Left ventricle myocardium superior (tissue), 1 donor: Measurements from ENCODE around the gene MAP4K4. TPM values are rescaled to one million over a fixed set of nuclear protein-coding genes. Genes with fewer than 3 reads are reported as not detected.
A peak's percentile ranks its signal among the peaks of the same experiment; 100 is the strongest.

Experiments
- ATAC-seq: fragments of 200-7000 bp; cut with Tn5 transposase; one replicate; pipeline ENCODE4 v1.9.1; 2020; ENCODE audit warnings: mild to moderate bottlenecking, moderate library complexity
- DNase-seq: peaks from one replicate; pipeline ENCODE4 v3.0.0-alpha.2; 2020
- intact Hi-C: fragments of 100-400 bp; cut with micrococcal nuclease; formaldehyde crosslinking; loops from one replicate; pipeline ENCODE4 v1.11.0; 2022
- total RNA-seq: library from RNA; stranded (reverse); fragmentation: NEBNext Ultra II Directional; extraction: Animal tissue kit (Norgen Biotek cat#: 25700); gene quantifications from one replicate; pipeline ENCODE4 v1.2.1, GENCODE V29; 2021
- donor health status: DM: no; HTN: yes; CAD: no; lungs with severe emphysema.

The MAP4K4 gene
- total RNA-seq, 1 donor from 2014 or later = 99.5 TPM

DNA sequence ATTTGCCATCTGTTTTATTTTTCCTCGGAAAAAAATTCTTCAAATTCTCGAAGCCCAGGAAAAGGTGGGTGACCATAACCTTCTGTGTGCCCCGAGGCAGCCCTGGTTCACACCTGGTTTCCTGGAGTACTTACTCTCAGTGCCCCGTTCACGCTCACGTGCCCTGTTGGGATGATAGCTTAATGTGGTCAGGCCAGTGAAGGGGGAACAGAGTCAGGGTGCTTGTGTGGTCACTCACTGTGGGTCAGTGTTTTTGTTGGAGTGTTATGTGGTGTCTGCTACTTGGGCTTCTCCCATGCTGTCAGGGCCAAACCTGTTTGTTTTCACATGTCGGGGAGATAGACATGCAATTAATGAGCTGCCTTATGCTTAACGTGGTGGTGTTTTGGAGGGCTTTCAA, 78.1 kb downstream of the MAP4K4 start:
- intact Hi-C loops = no loop called here
- DNase-seq = no peak
- no peak for ATAC-seq

GRCh38 chr2:101776172-101777043, 78.9 kb downstream of the MAP4K4 start:
- intact Hi-C loops = no loop called here
- DNase-seq = no peak
- peak; percentile 58 for ATAC-seq

DNA sequence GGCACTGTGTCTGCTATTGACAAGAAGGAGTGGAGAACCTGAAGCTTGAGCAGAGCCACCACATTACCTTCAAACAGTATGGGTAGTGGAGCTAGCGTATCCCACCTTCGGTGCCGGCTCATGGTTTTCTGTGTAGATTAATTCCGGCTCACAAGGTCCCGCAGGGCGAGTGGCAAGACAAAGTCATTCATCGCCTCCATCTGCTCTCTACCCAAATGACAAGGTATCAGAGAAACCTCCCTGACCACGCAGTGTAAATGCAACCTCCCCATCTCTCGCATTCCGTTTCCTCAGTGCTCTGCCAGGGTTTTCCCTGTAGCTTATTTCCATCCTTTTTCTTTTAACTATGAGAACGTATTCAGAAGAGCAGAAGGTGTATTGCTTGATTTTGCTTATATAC, 79.8 kb downstream of the MAP4K4 start:
- DNase-seq (no peak), ATAC-seq (no peak)
- intact Hi-C loops = no loop called here

DNA sequence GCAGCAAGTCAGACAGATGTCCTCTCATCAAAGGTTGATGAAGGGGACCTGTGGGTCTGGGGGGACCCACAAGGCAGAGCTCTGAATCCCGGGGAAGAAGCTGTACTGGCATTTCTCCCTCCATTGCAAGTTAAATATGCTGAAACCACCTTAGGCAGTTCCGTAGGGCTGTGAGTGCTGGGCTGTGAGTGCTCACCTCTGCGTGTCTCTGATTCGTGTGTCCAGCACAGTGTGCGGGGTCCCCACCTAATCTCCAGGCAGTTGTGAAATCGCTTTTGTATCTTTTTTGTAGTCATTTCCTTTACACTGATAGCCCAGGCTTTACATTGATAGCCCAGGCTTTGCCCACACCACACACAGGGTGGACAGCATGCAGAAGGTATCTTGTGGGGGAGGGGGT, 80.6 kb downstream of the MAP4K4 start:
- DNase-seq = no peak
- ATAC-seq = no peak
- intact Hi-C loops = no loop called here

- intact Hi-C loops = no loop called here
- no peak for ATAC-seq
- no peak for DNase-seq
Observed at GRCh38 chr2:101779190-101779589, 81.7 kb downstream of the MAP4K4 start.

DNA sequence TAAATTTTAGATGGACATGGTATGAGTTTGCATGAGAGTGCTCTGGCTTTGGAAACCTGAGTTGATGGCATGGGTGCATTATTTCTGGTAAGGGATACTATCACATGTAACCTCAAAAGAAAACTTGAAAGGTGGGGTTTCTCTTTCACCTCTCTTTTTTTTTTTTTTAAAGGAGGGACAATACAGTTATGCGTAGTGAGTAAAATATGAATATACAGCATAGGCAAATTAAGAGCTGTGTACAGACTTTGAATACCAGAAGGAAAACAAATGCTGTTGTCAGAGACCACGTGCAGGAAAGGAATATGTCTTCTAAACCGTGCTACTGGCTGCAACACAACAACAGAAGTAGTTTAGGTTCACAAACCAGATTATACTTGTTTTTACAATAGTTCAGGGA, 82.1 kb downstream of the MAP4K4 start:
- intact Hi-C loops = no loop called here
- ATAC-seq (no peak), DNase-seq (no peak)

GRCh38 chr2:101781326-101781725, 83.8 kb downstream of the MAP4K4 start:
- intact Hi-C loops = no loop called here
- ATAC-seq (no peak), DNase-seq (no peak)

GRCh38 chr2:101781791-101782426, 84.4 kb downstream of the MAP4K4 start:
- ATAC-seq = no peak
- intact Hi-C loops = no loop called here
- no peak for DNase-seq

- DNase-seq (no peak), ATAC-seq (no peak)
- intact Hi-C loops = no loop called here
Observed at GRCh38 chr2:101782427-101782792, 84.9 kb downstream of the MAP4K4 start.

DNA sequence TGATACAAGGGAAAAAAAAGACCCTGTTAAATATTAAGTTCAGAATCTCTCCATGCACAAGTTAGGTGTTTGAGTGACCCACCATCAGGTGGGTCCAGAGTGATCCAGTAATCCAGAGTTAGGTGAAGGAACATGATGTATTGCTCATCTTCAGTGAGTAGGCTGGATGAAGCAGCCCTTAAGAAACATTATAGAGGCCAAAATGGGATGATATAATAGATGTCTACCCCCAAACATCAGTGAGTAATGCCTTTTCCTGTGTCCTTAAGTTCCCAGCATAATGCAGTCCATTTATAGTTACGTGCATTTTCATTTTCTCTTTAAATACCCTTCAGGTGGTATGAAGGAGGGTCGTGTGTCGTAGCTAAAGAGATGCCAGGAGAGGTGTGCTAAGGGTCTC, 89.6 kb downstream of the MAP4K4 start:
- DNase-seq = no peak
- intact Hi-C loops = no loop called here
- ATAC-seq = no peak

GRCh38 chr2:101788565-101788964, 91.1 kb downstream of the MAP4K4 start:
- intact Hi-C loops = no loop called here
- DNase-seq = no peak
- no peak for ATAC-seq

DNA sequence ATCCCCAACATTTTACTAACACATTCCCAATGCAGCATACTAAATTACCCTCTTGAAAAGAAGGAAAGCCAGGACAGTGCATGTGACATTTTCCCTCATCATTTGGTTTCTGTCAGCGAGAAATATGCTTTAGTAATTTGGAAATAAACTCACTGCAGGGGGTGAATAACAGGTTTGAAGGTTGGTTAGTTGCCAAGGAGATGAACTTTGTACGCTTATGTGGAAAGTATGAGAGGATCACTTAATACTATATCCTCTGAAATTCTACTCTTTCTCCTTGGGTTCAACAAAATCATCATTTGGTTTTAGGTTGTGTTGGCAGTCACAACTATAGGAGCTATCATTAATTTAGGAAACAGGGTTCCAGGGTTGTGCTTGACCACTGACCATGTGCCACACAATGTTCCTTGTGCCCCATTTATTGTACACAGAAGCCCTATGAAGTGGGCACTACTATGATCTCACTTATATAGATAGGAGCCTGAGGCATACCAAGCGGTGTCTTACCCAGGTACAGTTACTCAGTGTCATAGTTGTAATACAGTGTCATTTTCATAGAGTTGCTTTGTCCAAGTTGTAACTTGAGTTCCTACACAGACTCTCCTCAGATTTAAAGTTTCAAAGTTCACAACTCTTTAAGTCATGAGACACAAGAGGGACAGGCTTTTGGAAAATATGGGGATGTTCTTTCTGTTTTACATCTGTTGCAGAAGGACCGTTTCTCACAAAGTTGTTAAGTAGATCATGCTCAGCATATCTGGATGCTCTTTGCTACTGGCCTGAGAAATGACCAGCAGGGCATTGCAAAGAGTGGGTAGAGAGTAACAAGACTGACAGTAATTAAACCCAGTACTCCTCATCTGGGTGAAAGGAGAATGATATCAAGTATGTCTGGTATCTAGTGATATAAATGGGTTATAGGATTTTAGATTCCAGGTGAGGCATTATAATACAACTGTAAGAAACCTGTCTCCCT, 91.8 kb downstream of the MAP4K4 start:
- no peak for DNase-seq
- ATAC-seq = no peak
- intact Hi-C loops = no loop called here

DNA sequence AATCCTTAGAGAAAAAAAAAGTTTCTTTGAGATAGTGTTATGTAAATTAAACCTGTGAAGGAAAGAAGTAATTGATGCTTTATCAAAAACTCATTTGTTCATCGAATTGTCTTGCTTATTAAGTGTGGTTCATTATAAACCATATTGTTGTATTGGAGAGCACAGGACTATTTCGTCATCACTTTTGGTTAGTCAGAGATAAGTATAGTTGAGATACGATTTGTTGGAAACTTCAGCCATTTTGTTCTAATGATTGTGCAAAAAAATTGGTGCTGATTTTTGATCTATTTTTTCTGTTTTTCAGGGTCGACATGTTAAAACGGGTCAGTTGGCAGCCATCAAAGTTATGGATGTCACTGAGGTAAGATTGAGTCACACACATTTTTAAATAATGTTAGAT, 92.9 kb downstream of the MAP4K4 start:
- no peak for DNase-seq
- intact Hi-C loops = no loop called here

GRCh38 chr2:101790857-101791256, 93.3 kb downstream of the MAP4K4 start:
- DNase-seq (no peak), ATAC-seq (peak; percentile 84)
- intact Hi-C loops = no loop called here

More for the DNA sequence above, 92.9 kb downstream of the MAP4K4 start:
- peak; percentile 20 for ATAC-seq

DNA sequence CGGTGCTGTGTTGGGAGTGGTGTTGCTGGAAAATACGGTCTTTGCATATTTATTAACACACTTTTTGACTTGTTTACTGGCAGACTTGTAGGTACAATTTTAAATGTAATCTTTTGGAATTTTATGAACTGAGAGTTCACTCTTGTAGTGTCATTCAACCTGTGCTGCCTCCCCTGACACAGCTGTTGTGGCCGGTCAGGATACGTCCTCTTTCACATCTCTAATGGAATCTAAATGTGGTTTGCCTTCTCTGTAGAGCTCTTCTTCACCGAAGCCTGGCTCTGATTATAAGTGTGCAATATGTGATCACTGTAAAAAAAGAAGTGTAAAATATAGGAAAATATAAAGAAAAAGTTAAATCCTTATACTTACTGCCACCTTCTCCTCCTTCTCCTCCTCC, 94.7 kb downstream of the MAP4K4 start:
- ATAC-seq = no peak
- intact Hi-C loops = no loop called here
- DNase-seq = no peak

- ATAC-seq (peak; percentile 44), DNase-seq (peak; percentile 49)
- intact Hi-C loops = no loop called here
Observed at GRCh38 chr2:101793277-101793969, 95.9 kb downstream of the MAP4K4 start.

DNA sequence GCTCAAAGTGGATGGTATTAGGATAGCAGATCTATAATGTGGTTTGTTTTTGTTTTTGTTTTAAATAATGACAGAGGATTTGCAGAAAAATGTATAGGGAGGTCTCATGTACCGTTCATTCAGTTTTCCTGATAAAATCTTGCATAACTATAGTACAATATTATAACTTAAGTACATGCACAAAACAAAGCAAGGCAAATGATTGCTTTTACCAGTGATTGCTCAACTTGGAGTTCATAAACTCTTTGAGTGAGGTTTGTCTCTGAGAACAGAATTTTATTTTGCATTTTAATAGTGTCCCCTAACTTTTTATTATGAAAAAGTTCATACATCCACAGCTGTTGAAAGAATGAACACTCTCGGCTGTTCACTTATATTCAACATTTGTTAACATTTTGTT, 96.6 kb downstream of the MAP4K4 start:
- DNase-seq = no peak
- no peak for ATAC-seq
- intact Hi-C loops = no loop called here

GRCh38 chr2:101795033-101795432, 97.5 kb downstream of the MAP4K4 start:
- DNase-seq (no peak), ATAC-seq (no peak)
- intact Hi-C loops = no loop called here
